ENCODE results near the gene MFAP2. TPM values are rescaled to one million over a fixed set of nuclear protein-coding genes. Genes with fewer than 3 reads are reported as not detected.
"Not testable (repeated sequence)": the region's sequence is repeated elsewhere in the genome, so short reads cannot be mapped to it uniquely, and the experiment has no call there.

MFAP2 gene
- total and polyA plus RNA-seq, 8 donors, result 4.6 to 19.5 (median 8.7) TPM

- ATAC-seq (no peak), DNase-seq (no peak), FAIRE-seq (no peak)
- TF ChIP-seq CTCF (IDR thresholded peaks at IDR 0.05), result no peak
- Histone ChIP-seq H3K4me1 (peaks cover 0 to 5% (median 4%) of the 10 kb centered on the region in 3 donors), H3K36me3 (peaks cover 0 to 6% (median 0%) of the 10 kb centered on the region in 3 donors), H3K27me3 (no peaks in the 10 kb centered on the region), H3K9me3 (no peaks in the 10 kb centered on the region), H3K4me3 (no peak overlapping the region), H3K27ac (no peak overlapping the region)
- WGBS, 2 donors, result 94 to 98% methylated on average over 8 of the region's 8 CpGs
- intact Hi-C loops (cut with DNase I), result loop anchor here (5.0 kb wide), 2 partner anchors 86 to 91 kb away; no protein-coding TSS in a partner anchor
Measured at GRCh38 chr1:16956775-16957174, 23.6 kb downstream of the MFAP2 start.

- H3K27ac ChIP-seq, result no peak overlapping the region
- H3K36me3 ChIP-seq, result peaks cover 0 to 6% (median 0%) of the 10 kb centered on the region in 3 donors
- H3K27me3 ChIP-seq, result no peaks in the 10 kb centered on the region
- peaks cover 0 to 2% (median 0%) of the 10 kb centered on the region in 3 donors for H3K4me1 ChIP-seq
- FAIRE-seq (no peak), ATAC-seq (no peak), DNase-seq (peak in 1 of 6 donors; percentile 75)
- no peak overlapping the region for H3K4me3 ChIP-seq
- 94 to 96% methylated on average over 25 of the region's 25 CpGs for WGBS, 2 donors
- intact Hi-C loops (cut with DNase I), result loop anchor here (5.0 kb wide), 2 partner anchors 87 to 92 kb away; no protein-coding TSS in a partner anchor
- H3K9me3 ChIP-seq, result no peaks in the 10 kb centered on the region
- TF ChIP-seq CTCF (IDR thresholded peaks at IDR 0.05), result no peak
Measured at GRCh38 chr1:16955186-16955585, 25.2 kb downstream of the MFAP2 start.

GRCh38 chr1:16954579-16954978 lies 25.8 kb downstream of the MFAP2 start:
- no peak for FAIRE-seq
- no peak overlapping the region for H3K4me3 ChIP-seq
- no peak for ATAC-seq
- no peak overlapping the region for H3K27ac ChIP-seq
- H3K27me3 ChIP-seq, result no peaks in the 10 kb centered on the region
- H3K4me1 ChIP-seq, result peaks cover 0 to 1% (median 0%) of the 10 kb centered on the region in 3 donors
- intact Hi-C loops (cut with DNase I), result loop anchor here in 1 of 3 donors (5.0 kb wide), 1 partner anchor 332 kb away; no protein-coding TSS in a partner anchor
- H3K9me3 ChIP-seq, result no peaks in the 10 kb centered on the region
- peaks cover 0 to 6% (median 0%) of the 10 kb centered on the region in 3 donors for H3K36me3 ChIP-seq
- DNase-seq, result peak in 1 of 6 donors; percentile 61
- no peak for TF ChIP-seq CTCF (IDR thresholded peaks at IDR 0.05)
- 92 to 94% methylated on average over 18 of the region's 18 CpGs for WGBS, 2 donors

GRCh38 chr1:16952376-16952775 lies 28.0 kb downstream of the MFAP2 start:
- not testable (repeated sequence) for H3K36me3 ChIP-seq, FAIRE-seq, DNase-seq, ATAC-seq, H3K27me3 ChIP-seq, H3K4me3 ChIP-seq, H3K9me3 ChIP-seq, H3K27ac ChIP-seq
- WGBS, 2 donors, result 83 to 95% methylated on average over 4 of the region's 4 CpGs
- intact Hi-C loops (cut with DNase I), result loop anchor here in 1 of 3 donors (5.0 kb wide), 1 partner anchor 330 kb away; no protein-coding TSS in a partner anchor
- peaks cover 0 to 15% (median 5%) of the 10 kb centered on the region in 3 donors for H3K4me1 ChIP-seq

GRCh38 chr1:16949026-16949425 lies 31.4 kb downstream of the MFAP2 start:
- not testable (repeated sequence) for H3K36me3 ChIP-seq, FAIRE-seq, H3K9me3 ChIP-seq, H3K4me3 ChIP-seq, H3K27me3 ChIP-seq
- ATAC-seq, result peak; percentile 79 to 89 (median 82)
- H3K27ac ChIP-seq, result peak overlapping the region; percentile 72 to 84 (median 82)
- H3K4me1 ChIP-seq, result peaks cover 0 to 15% (median 5%) of the 10 kb centered on the region in 3 donors
- intact Hi-C loops (cut with DNase I), result loop anchor here in 1 of 3 donors (10.0 kb wide), 1 partner anchor 334 kb away; the partner anchor contains the start of gene NBPF1
- WGBS, 2 donors, result 14 to 21% methylated on average over 7 of the region's 7 CpGs
- DNase-seq, result peak; percentile 82 to 93 (median 88)

- not testable (repeated sequence) for FAIRE-seq, H3K36me3 ChIP-seq, H3K27me3 ChIP-seq, H3K4me3 ChIP-seq, H3K9me3 ChIP-seq
- Histone ChIP-seq H3K4me1 (peaks cover 0 to 15% (median 5%) of the 10 kb centered on the region in 3 donors), H3K27ac (peak overlapping the region; percentile 72 to 84 (median 82))
- peak; percentile 91 to 93 (median 92) for ATAC-seq
- 39 to 49% methylated on average over 26 of the region's 26 CpGs for WGBS, 2 donors
- DNase-seq, result peak; percentile 51 to 90 (median 76)
- intact Hi-C loops (cut with DNase I), result loop anchor here in 1 of 3 donors (10.0 kb wide), 1 partner anchor 334 kb away; the partner anchor contains the start of gene NBPF1
Measured at GRCh38 chr1:16948282-16948891, 32.0 kb downstream of the MFAP2 start.

Measured in pancreas (tissue), 10 donors.